ENCODE data around the gene DOCK2. TPM values are rescaled to one million over a fixed set of nuclear protein-coding genes. Genes with fewer than 3 reads are reported as not detected.

The DOCK2 gene
- polyA plus RNA-seq, 1 experiment: 2.0 TPM

- TF ChIP-seq, protein P1, sequence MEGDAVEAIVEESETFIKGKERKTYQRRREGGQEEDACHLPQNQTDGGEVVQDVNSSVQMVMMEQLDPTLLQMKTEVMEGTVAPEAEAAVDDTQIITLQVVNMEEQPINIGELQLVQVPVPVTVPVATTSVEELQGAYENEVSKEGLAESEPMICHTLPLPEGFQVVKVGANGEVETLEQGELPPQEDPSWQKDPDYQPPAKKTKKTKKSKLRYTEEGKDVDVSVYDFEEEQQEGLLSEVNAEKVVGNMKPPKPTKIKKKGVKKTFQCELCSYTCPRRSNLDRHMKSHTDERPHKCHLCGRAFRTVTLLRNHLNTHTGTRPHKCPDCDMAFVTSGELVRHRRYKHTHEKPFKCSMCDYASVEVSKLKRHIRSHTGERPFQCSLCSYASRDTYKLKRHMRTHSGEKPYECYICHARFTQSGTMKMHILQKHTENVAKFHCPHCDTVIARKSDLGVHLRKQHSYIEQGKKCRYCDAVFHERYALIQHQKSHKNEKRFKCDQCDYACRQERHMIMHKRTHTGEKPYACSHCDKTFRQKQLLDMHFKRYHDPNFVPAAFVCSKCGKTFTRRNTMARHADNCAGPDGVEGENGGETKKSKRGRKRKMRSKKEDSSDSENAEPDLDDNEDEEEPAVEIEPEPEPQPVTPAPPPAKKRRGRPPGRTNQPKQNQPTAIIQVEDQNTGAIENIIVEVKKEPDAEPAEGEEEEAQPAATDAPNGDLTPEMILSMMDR (IDR thresholded peaks at IDR 0.05; ENCODE audit: insufficient read depth, low read depth, low read length): no peak
- no peak overlapping the region for H3K4me3 ChIP-seq (ENCODE audit: low read depth, low read length)
- no peak for DNase-seq (ENCODE audit: low read depth)
- POLR2A ChIA-PET: no interaction called here
- CTCF ChIA-PET: interaction anchor here (2.3 kb wide), 1 partner anchor 78 kb away, joined by 6 read pairs; the partner anchor contains the start of gene INSYN2B
- H3K36me3 ChIP-seq (ENCODE audit: control insufficient read depth, insufficient read depth, low read length): no peaks in the 10 kb centered on the region
- no peaks in the 10 kb centered on the region for H3K27me3 ChIP-seq (ENCODE audit: control insufficient read depth, insufficient read depth, low read length)
Measured at GRCh38 chr5:169901896-169902295, 264.8 kb downstream of the DOCK2 start.

DNA sequence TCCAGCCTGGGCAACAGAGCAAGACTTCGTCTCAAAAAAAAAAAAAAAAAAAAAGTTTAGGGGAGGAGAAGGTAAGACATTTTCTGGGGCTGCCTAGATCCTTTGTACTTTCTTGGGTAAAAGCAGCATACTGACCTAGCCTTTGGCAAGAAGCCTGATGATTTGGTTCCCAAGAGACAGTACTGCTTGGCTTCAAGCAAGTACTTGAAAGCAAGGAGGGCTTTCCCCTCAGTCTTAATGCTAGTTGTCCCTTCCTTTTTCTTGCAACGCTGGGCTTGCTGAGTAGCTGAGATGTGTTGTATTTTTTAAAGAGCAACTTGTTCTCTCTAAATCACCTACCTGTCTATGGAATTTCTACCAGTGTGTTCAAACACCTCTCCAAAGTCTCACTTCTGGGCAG is 267.0 kb downstream of the DOCK2 start:
- ChIA-PET CTCF (interaction anchor here (0.5 to 1.8 kb wide), 3 partner anchors 20 to 117 kb away, joined by 3 to 8 read pairs (median 4); partner anchors contain the start of gene INSYN2B), POLR2A (interaction anchor here (0.6 kb wide), 1 partner anchor 17 kb away, joined by 3 read pairs; no protein-coding TSS in a partner anchor)
- H3K4me3 ChIP-seq (ENCODE audit: low read depth, low read length): no peak overlapping the region
- no peaks in the 10 kb centered on the region for H3K36me3 ChIP-seq (ENCODE audit: control insufficient read depth, insufficient read depth, low read length)
- H3K27me3 ChIP-seq (ENCODE audit: control insufficient read depth, insufficient read depth, low read length): no peaks in the 10 kb centered on the region
- TF ChIP-seq, protein P1 (IDR thresholded peaks at IDR 0.05; ENCODE audit: insufficient read depth, low read depth, low read length): no peak
- DNase-seq (ENCODE audit: low read depth): no peak

- CTCF ChIA-PET: interaction anchor here (0.5 to 1.8 kb wide), 6 partner anchors 19 to 298 kb away, joined by 3 to 8 read pairs (median 4); partner anchors contain the start of gene INSYN2B
- DNase-seq (ENCODE audit: low read depth): no peak
- POLR2A ChIA-PET: interaction anchor here (0.6 kb wide), 1 partner anchor 17 kb away, joined by 3 read pairs; no protein-coding TSS in a partner anchor
- Histone ChIP-seq H3K4me3 (ENCODE audit: low read depth, low read length) (no peak overlapping the region), H3K36me3 (ENCODE audit: control insufficient read depth, insufficient read depth, low read length) (no peaks in the 10 kb centered on the region), H3K27me3 (ENCODE audit: control insufficient read depth, insufficient read depth, low read length) (no peaks in the 10 kb centered on the region)
- TF ChIP-seq, protein P1 (IDR thresholded peaks at IDR 0.05; ENCODE audit: insufficient read depth, low read depth, low read length): no peak
Measured at GRCh38 chr5:169904508-169904907, 267.4 kb downstream of the DOCK2 start.

- Histone ChIP-seq H3K36me3 (ENCODE audit: control insufficient read depth, insufficient read depth, low read length) (no peaks in the 10 kb centered on the region), H3K27me3 (ENCODE audit: control insufficient read depth, insufficient read depth, low read length) (no peaks in the 10 kb centered on the region), H3K4me3 (ENCODE audit: low read depth, low read length) (no peak overlapping the region)
- POLR2A ChIA-PET: no interaction called here
- no peak for DNase-seq (ENCODE audit: low read depth)
- CTCF ChIA-PET: interaction anchor here (0.6 to 1.8 kb wide), 4 partner anchors 21 to 298 kb away, joined by 3 to 8 read pairs (median 4); partner anchors contain the start of gene INSYN2B
- TF ChIP-seq, protein P1 (IDR thresholded peaks at IDR 0.05; ENCODE audit: insufficient read depth, low read depth, low read length): no peak
Measured at GRCh38 chr5:169905017-169905416, 267.9 kb downstream of the DOCK2 start.

DNA sequence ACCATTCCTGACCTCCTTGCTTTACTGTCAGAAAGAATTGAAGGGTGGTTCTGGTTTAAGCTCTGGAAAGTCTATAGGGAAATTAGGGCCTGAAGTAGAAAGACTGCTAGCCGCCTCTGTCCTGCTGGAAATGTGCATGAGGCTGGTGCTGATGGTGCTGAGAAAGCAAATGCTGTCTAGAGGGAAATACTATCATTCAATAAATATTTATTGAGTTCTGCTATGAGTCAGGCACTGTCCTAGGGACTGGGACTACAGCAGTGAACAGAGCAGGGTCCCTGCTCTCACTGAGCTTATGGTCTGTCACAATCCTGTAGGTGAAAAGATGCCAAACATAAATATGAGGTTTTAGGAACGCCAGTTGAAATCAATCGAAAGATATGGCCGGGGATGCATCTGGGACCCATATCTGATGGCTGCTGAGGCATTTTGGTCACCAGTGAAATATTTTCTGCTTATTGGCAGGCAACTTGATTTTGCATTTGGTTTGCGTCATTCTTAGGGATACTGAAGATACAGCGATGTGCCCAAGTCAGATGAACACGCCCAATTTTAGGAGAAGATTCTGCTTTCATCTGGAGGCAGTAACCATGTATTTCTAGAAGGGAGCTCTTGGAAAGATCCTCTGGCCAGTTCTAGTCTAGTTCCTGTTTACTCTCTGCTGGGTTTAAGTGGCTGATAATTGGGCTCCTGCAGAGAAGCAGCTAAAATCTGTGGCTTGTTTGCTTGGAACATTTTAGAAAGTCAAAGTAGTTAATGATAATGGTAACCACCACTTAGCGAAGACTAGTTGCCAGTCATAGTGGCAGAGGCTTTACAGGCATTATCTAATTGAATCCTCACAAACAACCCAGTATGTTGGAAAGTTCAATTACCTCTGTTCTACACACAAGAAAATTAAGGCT is 269.9 kb downstream of the DOCK2 start:
- Histone ChIP-seq H3K4me3 (ENCODE audit: low read depth, low read length) (no peak overlapping the region), H3K27me3 (ENCODE audit: control insufficient read depth, insufficient read depth, low read length) (no peaks in the 10 kb centered on the region), H3K36me3 (ENCODE audit: control insufficient read depth, insufficient read depth, low read length) (no peaks in the 10 kb centered on the region)
- DNase-seq (ENCODE audit: low read depth): no peak
- TF ChIP-seq, protein P1 (IDR thresholded peaks at IDR 0.05; ENCODE audit: insufficient read depth, low read depth, low read length): no peak
- POLR2A ChIA-PET: no interaction called here
- CTCF ChIA-PET: interaction anchor here (1.2 to 1.4 kb wide), 3 partner anchors 10 to 18 kb away, joined by 3 to 4 read pairs (median 4); no protein-coding TSS in a partner anchor
